Effector memory CD4-positive, alpha-beta T cell (primary cell): ENCODE data around the gene MMP7.

Experiments
- DNase-seq, 3 donors: peaks; one replicate each; pipeline ENCODE4 v3.0.0-alpha.2; 2020
- H3K27ac ChIP-seq: 2 replicates; pipeline ENCODE4 v1.7.0; 2013; ENCODE audit warnings: mild to moderate bottlenecking, low read length, moderate library complexity; ENCODE audit not compliant: insufficient read depth, poor library complexity, severe bottlenecking
- H3K27me3 ChIP-seq: replicated peaks from 2 replicates; pipeline ENCODE4 v1.7.0; 2013; ENCODE audit warnings: mild to moderate bottlenecking, low read length; ENCODE audit not compliant: insufficient read depth, control insufficient read depth, poor library complexity, severe bottlenecking
- H3K36me3 ChIP-seq: 2 replicates; pipeline ENCODE4 v1.7.0; 2013; ENCODE audit warnings: mild to moderate bottlenecking, low read length, moderate library complexity; ENCODE audit not compliant: control insufficient read depth, insufficient read depth
- H3K4me1 ChIP-seq: 2 replicates; pipeline ENCODE4 v1.7.0; 2013; ENCODE audit warnings: low read length, mild to moderate bottlenecking; ENCODE audit not compliant: control insufficient read depth, insufficient read depth, poor library complexity, severe bottlenecking
- H3K4me3 ChIP-seq: 2 replicates; pipeline ENCODE4 v1.7.0; 2013; ENCODE audit warnings: low read length, low read depth, mild to moderate bottlenecking; ENCODE audit not compliant: insufficient read depth, poor library complexity, severe bottlenecking
- H3K9me3 ChIP-seq: 2 replicates; pipeline ENCODE4 v1.7.0; 2013; ENCODE audit warnings: mild to moderate bottlenecking, low read length, moderate library complexity; ENCODE audit not compliant: control insufficient read depth

MMP7 gene

GRCh38 chr11:102486584-102486983 lies 44.0 kb downstream of the MMP7 start:
- H3K9me3 ChIP-seq: no peaks in the 10 kb centered on the region
- H3K36me3 ChIP-seq: no peaks in the 10 kb centered on the region

GRCh38 chr11:102485095-102485722 lies 45.3 kb downstream of the MMP7 start:
- Histone ChIP-seq H3K36me3 (no peaks in the 10 kb centered on the region), H3K27me3 (no peaks in the 10 kb centered on the region), H3K27ac (no peak overlapping the region), H3K4me1 (no peaks in the 10 kb centered on the region), H3K9me3 (no peaks in the 10 kb centered on the region), H3K4me3 (no peak overlapping the region)
- no peak for DNase-seq

More at GRCh38 chr11:102486584-102486983, 44.0 kb downstream of the MMP7 start:
- Histone ChIP-seq H3K4me3 (no peak overlapping the region), H3K27me3 (no peaks in the 10 kb centered on the region), H3K27ac (no peak overlapping the region), H3K4me1 (no peaks in the 10 kb centered on the region)
- no peak for DNase-seq

- DNase-seq: no peak
- H3K27ac ChIP-seq: no peak overlapping the region
- no peaks in the 10 kb centered on the region for H3K36me3 ChIP-seq
- no peak overlapping the region for H3K4me3 ChIP-seq
- no peaks in the 10 kb centered on the region for H3K4me1 ChIP-seq
- no peaks in the 10 kb centered on the region for H3K9me3 ChIP-seq
- H3K27me3 ChIP-seq: no peaks in the 10 kb centered on the region
These were observed 48.1 kb downstream of the MMP7 start for GRCh38 chr11:102482433-102482832.

- no peak for DNase-seq
- no peaks in the 10 kb centered on the region for H3K9me3 ChIP-seq
- peaks cover 9% of the 10 kb centered on the region for H3K4me1 ChIP-seq
- no peak overlapping the region for H3K4me3 ChIP-seq
- H3K36me3 ChIP-seq: no peaks in the 10 kb centered on the region
- H3K27ac ChIP-seq: no peak overlapping the region
- H3K27me3 ChIP-seq: no peaks in the 10 kb centered on the region
These were observed 50.8 kb downstream of the MMP7 start for GRCh38 chr11:102479733-102480132.

DNA sequence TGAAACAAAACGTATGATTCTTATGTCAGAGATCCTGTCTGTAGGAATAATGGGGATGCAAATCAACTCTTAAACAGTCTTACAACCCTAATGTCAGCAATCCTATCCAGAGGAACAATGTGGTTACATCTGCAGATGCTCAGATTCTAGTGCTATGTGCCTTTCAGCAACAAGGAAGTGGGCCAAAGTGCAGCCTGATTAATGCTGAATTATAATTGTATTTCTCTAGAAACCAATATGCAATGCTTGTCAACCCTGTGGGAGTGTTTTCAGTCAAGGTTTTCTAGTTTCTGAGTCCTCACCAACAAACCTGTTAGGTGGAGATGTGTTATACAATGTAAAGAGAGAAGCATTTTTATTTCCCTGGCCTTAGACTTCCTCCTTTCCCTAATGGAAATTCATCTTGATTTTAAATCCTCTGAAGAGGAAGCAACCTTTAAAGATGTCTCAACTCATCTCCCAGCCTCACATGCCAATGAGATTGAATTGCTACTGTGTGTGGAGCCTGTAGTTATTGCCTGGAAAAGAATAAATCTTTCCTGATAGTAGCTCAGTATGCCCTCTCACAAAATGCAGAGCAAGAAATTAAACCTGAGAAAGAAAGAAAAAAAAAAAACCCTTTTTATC lies 51.8 kb downstream of the MMP7 start:
- no peak for DNase-seq
- Histone ChIP-seq H3K9me3 (no peaks in the 10 kb centered on the region), H3K4me1 (peaks cover 10% of the 10 kb centered on the region), H3K36me3 (no peaks in the 10 kb centered on the region), H3K27me3 (no peaks in the 10 kb centered on the region), H3K27ac (no peak overlapping the region), H3K4me3 (no peak overlapping the region)

DNA sequence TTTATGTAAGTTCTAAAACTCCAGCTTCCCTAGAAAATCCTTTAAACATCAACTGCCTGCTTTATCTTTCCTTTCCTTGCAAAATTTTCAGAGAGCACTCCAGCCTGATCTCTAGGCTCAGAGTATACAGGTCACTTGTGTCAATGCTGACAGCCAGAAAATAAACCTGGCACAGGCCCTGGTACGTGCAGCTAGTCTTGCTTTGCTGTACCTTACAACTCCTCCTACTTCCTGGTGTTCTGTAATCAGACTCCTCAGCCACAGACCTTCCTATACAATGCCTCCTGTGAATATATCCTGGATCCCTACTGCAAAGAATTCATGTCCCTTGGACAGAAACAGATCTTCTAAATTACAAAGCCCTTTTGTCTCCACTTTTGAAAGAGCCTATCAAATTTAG lies 53.7 kb downstream of the MMP7 start:
- no peak for DNase-seq
- Histone ChIP-seq H3K27ac (no peak overlapping the region), H3K9me3 (no peaks in the 10 kb centered on the region), H3K27me3 (no peaks in the 10 kb centered on the region), H3K36me3 (no peaks in the 10 kb centered on the region), H3K4me3 (no peak overlapping the region), H3K4me1 (peaks cover 18% of the 10 kb centered on the region)

DNA sequence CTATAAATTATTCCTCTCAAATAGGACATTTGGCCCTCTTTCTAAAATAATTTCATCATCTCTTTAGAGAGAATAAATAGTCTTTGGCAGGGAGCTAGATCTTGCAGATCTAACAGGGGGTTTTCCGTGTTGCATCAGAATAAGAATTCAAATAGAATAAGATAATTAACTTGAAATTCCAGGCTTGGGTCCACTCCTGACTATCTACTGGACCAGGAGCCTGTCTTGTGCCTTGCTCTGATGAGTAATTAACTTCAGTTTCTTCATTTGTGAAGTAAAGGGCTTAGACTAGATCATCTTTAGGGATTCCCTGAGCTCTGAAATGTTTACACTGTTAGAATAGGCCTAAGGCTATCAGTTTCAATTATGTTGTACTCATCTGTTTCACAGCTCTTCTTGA lies 54.5 kb downstream of the MMP7 start:
- no peak overlapping the region for H3K27ac ChIP-seq
- H3K27me3 ChIP-seq: no peaks in the 10 kb centered on the region
- H3K4me3 ChIP-seq: no peak overlapping the region
- peaks cover 23% of the 10 kb centered on the region for H3K4me1 ChIP-seq
- DNase-seq: no peak
- H3K36me3 ChIP-seq: no peaks in the 10 kb centered on the region
- H3K9me3 ChIP-seq: no peaks in the 10 kb centered on the region

- H3K27ac ChIP-seq: no peak overlapping the region
- H3K36me3 ChIP-seq: no peaks in the 10 kb centered on the region
- H3K4me1 ChIP-seq: peaks cover 43% of the 10 kb centered on the region
- no peak for DNase-seq
- no peaks in the 10 kb centered on the region for H3K27me3 ChIP-seq
- no peak overlapping the region for H3K4me3 ChIP-seq
- no peaks in the 10 kb centered on the region for H3K9me3 ChIP-seq
These were observed 57.0 kb downstream of the MMP7 start for GRCh38 chr11:102473543-102473942.

- Histone ChIP-seq H3K27me3 (no peaks in the 10 kb centered on the region), H3K4me3 (no peak overlapping the region), H3K9me3 (no peaks in the 10 kb centered on the region), H3K36me3 (no peaks in the 10 kb centered on the region), H3K4me1 (peaks cover 49% of the 10 kb centered on the region), H3K27ac (no peak overlapping the region)
- no peak for DNase-seq
These were observed 58.4 kb downstream of the MMP7 start for GRCh38 chr11:102472127-102472526.

DNA sequence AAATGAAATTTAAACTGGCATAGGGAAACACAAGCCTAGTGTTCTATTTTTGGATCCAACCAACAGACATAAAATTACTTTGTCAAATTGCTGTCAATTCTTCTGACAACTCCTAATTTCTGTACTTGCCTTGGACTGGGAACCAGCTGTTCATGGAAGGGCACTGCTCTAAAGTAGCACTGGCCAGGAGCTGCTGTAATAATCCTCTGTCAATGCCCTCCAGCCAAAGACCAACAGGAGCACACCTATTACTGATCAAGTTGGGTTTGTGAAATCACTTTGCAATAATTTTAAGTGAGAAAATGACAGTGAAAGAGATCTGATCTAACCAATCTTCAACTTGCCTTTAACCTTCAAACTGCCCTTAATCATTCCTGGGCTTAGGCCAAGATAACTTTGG lies 59.1 kb downstream of the MMP7 start:
- no peak overlapping the region for H3K4me3 ChIP-seq
- DNase-seq: no peak
- H3K36me3 ChIP-seq: no peaks in the 10 kb centered on the region
- H3K27me3 ChIP-seq: no peaks in the 10 kb centered on the region
- H3K9me3 ChIP-seq: no peaks in the 10 kb centered on the region
- H3K27ac ChIP-seq: no peak overlapping the region
- H3K4me1 ChIP-seq: peaks cover 49% of the 10 kb centered on the region
